Measurements from ENCODE around the gene SRPRA.

- TF ChIP-seq CTCF (IDR thresholded peaks at IDR 0.05) (no peak), EZH2 (IDR thresholded peaks at IDR 0.05) (no peak), EZH2phosphoT487 (IDR thresholded peaks at IDR 0.05) (no peak)
These were observed 8.6 kb upstream of the SRPRA start for GRCh38 chr11:126277322-126277721.

Data from neural progenitor cell (in vitro differentiated cells).